HG02588 (cell line): ENCODE measurements around the gene THADA.

ENCODE experiments used
- ATAC-seq: cut with Tn5 transposase; IDR thresholded peaks from one replicate; pipeline ENCODE4 v1.9.1; 2021; ENCODE audit warnings: mild to moderate bottlenecking, moderate library complexity; ENCODE audit not compliant: unreplicated experiment

THADA gene

DNA sequence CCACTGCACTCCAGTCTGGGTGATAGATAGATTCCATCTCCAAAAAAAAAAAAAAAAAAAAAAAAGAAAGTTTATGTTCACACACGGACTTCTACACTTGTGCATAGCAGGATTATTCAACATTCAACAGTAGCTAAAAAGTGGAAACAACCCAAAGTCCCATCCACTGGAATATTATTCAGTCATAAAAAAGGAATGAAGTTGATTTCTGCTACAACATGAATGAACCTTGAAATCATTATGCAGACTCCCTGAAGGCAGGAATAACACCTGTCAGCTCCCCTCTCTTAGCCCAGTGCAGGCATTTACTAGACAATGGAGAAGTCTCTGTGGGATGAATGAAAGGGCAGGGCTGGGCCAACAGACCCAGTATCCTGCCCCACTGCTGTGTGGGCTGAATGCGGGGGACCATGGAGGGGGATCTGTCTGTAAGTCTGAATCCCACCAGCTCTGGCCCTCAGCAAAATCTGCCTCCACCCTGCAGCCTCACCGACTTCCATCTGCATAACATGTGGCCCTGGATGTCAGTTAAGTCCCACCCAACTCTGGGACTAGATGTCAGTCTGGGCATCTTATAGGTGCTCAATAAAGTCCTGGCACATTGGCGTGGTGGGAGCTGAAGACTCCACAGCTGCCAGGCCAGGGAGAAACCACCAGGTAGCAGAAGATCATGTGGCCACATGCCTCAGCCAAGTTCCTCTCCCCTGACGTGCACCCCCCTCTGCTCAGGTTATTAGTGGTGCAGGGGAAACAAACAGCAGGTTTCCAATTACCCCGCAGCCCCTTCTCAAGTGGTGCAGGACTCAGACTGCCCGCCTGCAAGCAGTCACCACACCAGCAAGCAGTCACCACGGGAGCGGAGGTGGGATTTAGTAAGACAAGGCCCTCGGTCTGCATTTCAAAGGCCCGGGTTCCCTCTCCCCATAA lies 378.3 kb downstream of the THADA start:
- no peak for ATAC-seq

DNA sequence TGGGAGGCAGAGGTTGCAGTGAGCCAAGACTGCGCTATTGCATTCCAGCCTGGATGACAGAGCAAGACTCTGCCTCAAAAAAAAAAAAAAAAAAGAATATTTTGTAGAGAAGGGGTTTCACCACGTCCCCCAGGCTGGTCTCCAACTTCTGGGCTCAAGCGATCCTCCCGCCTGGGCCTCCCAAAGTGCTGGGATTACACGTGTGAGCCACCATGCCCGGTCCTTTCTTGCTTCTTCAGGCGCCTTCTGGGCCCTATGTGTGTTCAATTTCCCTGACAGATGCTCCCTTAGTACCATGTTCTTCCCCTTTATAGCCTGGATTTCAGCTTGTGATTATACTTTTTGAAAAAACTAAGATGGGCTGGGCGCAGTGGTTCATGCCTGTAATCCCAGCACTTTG lies 379.2 kb downstream of the THADA start:
- no peak for ATAC-seq

DNA sequence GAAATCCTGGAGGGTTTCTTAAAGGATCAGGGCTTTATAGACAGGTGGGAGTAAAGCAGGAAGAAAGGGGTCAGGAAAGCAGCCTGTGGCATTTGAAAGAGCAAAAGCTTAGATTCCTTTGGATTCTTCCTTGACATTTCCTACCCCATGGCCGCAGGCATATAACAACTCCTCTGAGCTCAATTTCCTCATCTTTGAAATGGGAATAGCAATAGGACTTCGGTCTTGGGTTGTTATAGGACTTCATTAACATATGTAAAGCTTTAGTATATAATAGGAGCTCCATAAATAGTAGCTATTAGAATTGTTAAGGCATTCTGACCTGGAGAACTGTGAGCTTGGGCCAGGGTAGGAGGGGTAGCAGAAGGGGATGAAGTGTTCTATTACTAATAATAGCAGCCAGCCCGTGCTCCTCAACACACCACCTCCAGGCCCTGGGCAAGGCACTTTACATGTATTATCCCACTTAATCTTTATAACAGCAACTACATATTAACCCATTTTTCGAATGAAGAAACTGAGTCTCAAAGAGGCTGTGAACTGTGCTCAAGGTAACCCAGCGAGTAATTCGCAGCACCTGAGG lies 380.1 kb downstream of the THADA start:
- no peak for ATAC-seq

DNA sequence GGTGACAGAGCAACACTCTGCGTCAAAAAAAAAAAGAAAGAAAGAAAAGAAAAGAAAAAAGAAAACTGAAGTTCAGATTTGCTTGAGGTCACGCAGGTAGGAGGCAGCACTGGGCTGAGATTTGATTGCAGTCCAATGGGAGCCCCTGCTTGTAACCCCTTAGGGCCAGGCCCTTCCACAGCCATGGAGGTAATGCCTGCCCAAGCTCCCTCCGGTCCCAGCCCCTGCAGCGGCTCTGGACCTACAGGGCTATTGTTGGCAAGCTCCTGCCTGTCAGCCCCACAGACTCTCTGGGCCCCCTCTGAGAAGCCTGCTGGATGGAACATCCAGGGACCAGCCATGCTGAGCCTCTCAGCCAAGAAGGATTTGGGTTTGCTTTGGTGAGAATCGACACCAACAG lies 381.6 kb downstream of the THADA start:
- ATAC-seq: no peak

DNA sequence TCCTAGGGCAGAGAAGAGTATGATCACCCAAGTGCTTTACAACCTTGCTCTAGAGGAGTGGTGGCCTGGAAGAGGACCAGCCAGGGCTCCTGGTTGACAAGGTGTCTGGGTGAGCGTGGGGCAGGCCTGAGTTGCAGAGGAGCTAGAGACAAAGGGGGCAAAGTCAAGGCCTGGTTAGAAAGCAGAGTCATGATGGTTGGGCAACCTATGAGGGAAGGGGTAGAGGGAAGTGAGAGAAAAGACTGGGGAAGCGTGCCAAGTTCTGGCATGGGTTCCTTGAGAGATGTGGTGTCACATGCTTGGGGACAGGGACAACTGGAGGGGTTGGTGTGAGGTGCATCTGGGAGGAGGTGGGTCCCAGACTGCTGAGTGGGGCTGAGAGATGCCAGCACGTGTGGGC lies 382.9 kb downstream of the THADA start:
- no peak for ATAC-seq

DNA sequence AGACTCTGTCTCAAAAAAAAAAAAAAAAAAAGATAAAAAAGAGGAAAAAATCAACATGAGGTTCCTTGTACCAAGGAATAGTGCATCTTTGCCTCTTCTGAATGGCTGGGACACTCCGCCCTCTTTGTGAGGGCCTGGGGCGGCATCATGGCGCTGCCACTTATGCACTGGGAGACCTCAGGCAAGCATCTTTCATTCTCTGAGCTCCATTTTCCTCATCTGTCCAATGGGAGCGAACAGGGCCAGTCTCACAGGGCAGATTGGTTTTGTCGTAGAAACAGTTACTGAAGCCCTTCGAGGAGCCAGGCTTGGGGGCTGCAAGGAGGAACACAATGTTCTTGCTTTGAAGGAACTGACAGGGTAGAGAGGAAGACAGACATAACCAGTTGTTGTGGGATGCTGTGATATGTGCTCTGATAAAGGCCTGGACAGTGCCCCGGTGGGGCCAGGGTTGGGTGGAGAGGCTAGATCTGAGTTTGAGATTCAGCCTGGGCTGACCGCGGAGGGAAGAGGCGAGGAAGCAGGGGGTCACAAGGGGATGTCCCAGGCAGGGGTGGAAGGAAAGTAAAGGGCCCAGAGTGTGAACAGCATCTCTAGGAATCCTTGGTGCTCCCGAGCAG lies 383.5 kb downstream of the THADA start:
- ATAC-seq: no peak

DNA sequence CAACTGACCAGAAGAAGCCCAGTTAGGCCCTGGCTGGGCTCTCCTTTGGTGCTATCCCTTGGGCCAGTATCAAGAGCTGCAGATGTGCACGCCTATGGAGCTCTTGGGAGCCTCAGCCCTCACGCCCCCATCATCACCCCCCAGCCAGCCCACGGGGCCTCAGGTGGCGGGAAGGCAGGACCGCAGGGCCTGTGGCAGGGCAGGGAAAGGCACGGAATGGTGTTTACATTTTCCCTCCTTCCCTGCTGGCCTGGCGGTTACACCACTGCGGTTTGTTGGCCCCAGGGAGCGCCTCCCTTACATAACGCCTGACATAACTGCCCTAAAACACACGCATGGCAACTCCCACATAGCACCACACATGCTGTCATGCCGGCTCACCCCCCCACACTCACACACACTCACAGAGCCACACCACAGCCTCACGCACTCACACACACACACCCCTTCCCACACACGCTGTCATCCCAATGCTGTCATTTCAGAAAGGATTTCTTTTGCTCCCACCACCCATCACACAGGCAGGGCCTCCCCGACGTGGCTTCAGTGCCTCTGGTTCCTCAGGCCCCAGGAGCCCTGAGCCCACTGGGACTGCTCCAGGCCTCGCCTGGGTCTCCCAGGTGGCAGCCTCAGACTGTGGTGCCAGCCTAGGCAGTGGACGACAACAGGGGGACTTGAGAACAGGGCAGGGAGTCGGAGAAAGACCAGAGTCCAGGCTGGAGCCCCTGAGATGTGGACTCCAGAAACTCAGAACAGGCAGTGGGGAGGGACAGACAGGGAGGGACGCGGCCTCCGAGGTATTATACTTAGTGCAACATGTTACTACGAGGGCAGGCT lies 385.2 kb downstream of the THADA start:
- ATAC-seq: no peak

DNA sequence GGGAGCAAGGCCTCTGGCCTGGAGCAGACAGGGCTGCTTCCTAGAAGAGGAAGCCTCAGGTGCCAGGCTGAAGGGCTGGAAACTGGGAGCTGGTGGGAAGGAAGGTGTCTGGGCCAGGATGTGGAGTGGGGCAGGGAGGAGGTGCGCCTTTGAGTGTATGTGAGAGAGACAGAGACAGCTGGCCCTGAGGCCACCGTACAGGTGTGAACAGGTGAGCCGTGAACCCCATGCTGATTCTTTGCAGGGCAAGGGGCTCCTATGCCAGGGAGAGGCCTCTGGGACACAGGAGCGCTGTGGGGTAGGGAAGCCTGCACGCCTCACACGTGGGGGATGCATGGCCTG lies 385.7 kb downstream of the THADA start:
- no peak for ATAC-seq

DNA sequence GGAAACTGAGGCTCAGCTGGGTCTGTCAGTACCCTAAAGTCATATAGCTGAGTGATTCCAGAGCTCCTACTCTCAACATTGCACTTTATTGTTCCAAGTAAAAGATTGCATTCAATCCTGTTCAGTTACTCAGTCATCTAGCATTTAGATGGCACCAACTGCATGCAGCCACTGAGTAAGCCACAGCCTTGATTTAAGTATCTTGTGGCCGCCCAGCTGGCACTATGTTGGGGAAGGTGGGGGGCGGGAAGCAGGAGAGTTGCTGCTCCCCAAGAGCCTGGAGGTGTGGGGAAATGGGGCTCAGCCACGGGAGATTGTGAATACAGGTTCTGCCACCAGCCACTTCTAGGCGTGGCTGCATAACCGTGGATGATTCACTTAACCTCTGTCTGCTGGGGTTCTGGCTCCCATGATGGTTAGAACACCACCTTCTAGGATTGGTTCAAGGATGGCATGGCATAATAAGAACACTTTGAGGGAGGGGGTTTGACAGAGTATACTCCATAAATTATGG lies 386.6 kb downstream of the THADA start:
- no peak for ATAC-seq

DNA sequence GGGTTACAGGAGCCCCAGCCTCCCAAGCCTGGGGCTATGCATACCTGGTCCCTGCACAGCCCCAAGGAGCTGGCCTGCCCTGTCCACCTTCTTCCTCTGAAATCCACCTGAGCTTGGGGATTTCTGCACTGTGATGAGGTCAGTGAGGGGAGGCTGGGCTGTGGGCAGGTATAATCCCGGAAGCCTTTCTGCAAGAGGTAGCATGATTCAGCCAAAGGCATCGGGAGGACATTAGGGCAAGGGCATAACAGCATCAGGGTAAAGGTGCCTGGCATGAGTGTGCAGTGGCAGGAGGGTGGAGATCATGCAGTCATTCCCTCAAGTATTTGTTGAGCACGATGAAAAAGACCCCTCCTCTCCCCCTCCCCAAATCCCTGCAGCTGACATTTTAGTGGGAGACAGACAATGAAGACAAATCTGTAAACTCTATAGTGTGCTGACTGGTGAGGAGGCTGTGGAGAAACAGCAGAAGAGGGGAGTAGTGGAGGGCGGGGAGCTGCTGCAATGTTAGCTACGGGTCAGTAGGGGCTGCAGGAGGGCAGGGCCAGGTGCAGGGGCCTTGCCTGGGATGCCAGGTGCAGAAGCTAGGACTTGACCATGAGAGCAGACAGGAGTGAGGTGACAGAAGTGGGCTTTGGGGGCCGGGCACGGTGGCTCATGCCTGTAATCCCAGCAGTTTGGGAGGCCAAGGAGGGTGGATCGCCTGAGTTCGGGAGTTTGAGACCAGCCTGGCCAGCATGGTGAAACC lies 388.1 kb downstream of the THADA start:
- no peak for ATAC-seq

DNA sequence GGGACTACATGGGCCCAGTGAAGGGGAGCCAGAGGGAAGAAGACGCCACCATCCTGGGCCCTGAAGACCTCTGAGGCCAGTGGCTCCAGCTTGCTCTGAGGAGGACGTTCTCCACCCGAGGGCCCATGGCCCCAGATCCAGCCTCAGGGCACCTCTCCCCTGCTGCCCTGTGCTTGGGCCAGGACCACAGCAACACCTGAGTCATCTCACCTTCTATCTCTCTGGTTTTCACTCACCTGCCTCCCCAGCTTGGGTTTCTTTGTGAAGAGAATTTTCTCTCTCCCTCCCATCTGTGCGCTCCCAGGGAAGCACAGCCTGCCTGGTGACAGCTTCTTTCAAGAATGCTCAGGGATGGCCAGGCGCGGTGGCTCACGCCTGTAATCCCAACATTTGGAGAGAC lies 389.2 kb downstream of the THADA start:
- no peak for ATAC-seq

DNA sequence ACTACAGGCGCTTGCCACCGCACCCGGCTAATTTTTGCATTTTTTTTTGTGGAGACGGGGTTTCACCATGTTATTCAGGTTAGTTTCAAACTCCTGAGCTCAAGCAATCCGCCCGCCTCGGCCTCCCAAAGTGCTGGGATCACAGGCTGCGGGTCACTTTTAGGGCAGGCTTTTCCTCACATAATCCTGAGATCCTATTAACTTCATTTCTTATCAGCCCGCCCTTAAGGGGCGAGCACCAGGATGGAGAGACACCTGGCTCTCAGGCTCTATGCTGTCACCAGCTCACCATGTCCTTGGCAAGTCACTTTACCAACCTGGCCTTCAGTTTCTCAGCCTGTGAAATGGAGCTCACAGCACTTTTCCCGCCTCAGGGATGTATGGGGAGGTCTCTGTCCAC lies 392.5 kb downstream of the THADA start:
- ATAC-seq: no peak

DNA sequence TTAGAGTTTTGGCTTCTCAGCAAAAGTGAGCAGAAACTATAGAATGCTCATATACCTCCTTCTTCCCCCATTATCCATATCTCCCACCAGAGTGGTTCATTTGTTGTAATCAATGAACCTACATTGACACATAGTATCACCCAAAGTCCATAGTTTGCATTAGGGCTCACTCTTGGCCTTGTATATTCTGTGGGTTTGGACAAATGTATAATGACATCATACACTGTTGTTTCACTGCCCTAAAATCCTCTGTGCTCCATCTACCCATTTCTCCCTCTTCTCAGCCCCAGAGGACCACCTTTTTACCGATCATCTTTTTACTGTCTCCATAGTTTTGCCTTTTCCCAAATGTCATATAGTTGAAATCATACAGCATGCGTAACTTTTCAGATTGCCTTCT lies 393.5 kb downstream of the THADA start:
- no peak for ATAC-seq

DNA sequence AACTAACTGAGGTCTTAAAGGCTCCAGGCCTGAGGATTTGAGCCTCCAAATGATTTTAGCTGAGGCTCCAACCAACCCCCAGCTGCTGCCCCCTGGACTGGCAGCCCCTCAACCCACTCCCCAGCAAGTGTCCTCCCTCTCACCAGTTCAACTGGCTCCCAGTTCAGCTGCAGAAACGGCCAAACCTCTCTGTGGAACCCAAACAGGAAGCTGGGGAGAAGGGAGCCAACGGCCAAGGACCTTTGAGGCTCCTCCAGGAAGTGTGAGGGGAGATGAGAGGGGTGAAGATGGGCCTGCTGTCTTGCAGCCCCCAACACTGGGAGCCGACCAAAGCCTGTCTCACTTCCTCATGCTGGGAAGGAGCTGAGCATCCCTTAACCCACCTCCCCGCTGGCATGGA lies 394.3 kb downstream of the THADA start:
- ATAC-seq: no peak

DNA sequence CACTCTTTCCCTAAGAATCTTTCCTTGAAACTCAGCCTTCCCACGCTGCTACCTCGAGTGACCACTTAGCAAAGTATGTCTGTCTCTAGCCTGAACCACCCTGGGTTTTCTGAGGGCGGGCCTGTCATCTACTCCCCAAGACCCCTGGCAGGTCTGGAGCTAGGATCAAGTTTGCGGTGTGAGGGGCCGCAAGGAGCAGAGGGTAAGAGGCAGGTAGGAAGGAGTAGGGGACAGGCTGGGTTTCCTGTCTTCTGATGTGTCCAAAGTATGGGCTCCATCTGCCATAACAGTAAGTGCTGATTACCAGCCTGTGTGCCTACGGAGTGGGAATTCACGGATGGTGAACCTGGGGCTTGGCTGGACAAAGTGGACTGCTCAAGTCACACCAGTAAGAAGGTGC lies 394.8 kb downstream of the THADA start:
- no peak for ATAC-seq

DNA sequence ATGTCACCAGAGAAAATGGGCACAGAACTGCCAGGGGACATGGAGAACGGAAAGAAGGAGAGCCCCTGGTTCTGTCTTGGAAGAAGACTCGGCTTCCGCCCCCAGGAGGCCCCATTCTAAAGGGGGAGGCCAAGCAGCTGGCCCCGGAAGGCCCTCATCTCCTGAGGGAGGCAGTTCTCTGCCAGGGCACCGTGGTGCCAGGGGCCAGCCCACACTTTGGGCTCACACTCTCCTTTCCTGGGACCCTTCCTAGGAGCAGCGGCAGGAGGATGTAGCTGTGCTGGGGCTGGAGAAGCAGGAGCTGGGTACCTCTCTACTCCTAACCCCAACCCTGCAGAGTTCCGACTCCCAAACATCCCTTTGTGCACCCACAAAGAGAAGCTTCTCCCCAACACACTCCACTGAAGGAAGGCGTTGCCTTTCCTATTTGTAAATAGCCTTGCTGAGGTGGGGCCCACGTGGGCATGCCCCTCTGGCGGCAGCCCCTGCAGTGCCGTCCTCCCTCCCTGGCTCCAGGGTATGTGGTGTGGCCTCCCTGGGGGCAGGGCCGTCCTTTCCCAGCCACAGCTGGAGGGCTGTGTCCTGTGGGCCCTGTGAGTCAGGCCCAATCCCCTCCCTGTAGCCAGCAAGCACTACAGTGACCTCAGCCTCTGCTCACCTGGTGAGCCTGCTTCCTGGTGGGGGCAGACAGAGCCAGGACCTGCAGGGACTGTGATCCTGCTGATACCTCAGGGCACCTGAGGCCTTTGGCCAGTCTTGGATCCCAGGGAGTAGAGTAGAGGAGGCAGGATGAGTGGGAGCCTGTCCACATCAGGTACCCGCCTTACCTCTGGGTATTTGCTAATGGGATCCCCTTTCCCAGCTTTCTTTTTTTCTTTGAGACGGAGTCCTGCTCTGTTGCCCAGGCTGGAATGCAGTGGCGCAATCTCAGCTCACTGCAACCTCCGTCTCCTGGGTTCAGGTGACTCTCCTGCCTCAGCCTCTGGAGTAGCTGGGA lies 396.0 kb downstream of the THADA start:
- no peak for ATAC-seq

DNA sequence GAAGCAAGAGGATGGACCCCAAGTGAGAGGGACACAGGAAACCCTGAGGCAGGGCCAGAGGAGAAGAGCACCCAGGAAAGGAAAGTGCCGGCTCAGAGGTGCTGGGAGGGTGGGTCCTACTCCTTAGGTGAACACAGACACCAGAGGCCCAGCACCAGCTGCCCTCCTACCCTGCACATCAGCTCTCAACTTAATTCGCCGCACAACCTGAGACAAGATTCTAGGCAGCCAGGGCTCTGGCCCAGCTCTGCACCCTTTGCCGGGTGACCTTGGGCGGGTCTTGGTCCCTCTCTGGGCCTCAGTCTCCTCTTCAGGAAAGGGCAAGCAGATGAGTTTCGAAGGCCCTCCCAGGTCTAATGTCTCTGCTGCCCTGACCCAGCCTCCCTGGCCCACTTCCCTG lies 397.6 kb downstream of the THADA start:
- ATAC-seq: no peak

DNA sequence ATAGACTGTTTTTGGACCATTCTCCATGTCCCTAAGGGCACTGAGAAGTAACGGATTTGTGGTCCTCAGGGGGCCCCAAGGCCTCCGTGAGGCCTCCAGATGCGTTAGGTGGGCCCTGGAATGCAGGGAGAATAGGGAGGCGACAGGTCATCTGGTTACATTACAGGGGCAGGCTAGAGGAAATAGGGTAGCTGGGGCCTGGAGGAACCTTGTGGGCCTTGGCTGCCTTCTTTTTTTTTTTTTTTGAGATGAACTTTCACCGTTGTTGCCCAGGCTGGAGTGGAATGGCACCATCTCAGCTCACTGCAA lies 398.3 kb downstream of the THADA start:
- ATAC-seq: no peak

DNA sequence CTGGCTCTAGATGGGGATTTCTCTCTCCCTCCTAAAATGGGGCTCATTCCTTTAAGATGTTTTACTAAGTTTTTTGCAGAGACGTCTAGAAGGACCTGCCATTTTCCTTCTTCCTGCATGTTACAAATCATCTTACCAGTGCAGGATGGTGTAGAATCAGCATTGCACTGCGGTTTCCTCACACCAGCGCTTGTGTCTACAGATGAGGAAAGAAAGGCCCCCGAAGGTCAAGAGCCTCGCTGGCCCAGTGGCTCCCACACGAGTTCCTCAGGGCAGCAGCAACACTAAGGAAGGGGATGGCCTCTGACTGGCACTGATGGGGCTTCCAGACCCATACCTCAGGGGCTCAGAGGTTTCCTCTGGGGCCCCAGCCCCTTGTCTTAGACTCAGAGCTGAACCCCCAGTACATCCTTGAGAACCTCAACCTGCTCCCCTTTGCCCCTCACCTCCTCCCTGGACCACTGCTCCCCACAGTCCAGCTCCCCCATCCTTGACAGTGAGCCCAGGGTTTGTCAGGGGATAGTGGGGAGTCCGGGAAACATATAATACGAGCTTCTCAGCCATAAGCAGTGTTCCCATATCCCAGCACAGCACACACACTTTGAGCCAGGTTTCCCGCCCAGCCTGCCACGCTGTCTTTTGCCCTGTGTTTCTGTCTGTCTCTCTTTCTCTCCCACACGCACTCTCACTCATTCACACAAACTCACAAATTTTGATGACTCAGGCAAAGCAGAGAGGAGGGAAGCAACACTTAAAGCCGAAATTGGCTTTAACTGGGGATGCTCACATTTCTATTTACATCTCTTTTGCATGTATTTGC lies 398.9 kb downstream of the THADA start:
- ATAC-seq: no peak
